Caco-2 (cell line): ENCODE measurements around the gene CNTNAP1. TPM values are rescaled to one million over a fixed set of nuclear protein-coding genes. Genes with fewer than 3 reads are reported as not detected.

ENCODE experiments used
- BruUV-seq: library from RNA; stranded (reverse); fragments of 400-500 nt; replicated peaks from 2 replicates; lab custom pipeline; 2021; lab: Mats Ljungman, UMichigan
- CTCF ChIA-PET: fragments of 300-600 bp; sonication (Branson Sonifier 250); formaldehyde crosslinking; loops from one replicate; lab custom pipeline; 2022; ENCODE audit warnings: antibody characterized with exemption; lab: Charles Lee
- POLR2A ChIA-PET: fragments of 300-600 bp; sonication (Branson Sonifier 250); formaldehyde crosslinking; loops from one replicate; lab custom pipeline; 2022; ENCODE audit warnings: antibody characterized with exemption; lab: Charles Lee
- DNase-seq, 2 experiments: peaks; one replicate each; pipeline versions ENCODE4 v3.0.0 to v3.0.0-alpha.2; 2020 to 2022
- H3K27me3 ChIP-seq: replicated peaks from 2 replicates; pipeline ENCODE4 v1.6.0; 2011; ENCODE audit warnings: low read length; ENCODE audit not compliant: control insufficient read depth, insufficient read depth
- H3K36me3 ChIP-seq: 2 replicates; pipeline ENCODE4 v1.5.1; 2011; ENCODE audit warnings: low read length; ENCODE audit not compliant: control insufficient read depth, insufficient read depth
- H3K4me1 ChIP-seq: fragments of 250-450 bp; sonication (Bioruptor Pico); 2 replicates; pipeline ENCODE4 v1.5.1; 2020; ENCODE audit warnings: mild to moderate bottlenecking
- H3K4me3 ChIP-seq: 2 replicates; pipeline ENCODE4 v1.5.1; 2011; ENCODE audit warnings: low read depth, mild to moderate bottlenecking, control low read depth, low read length
- H3K9me3 ChIP-seq: fragments of 250-450 bp; sonication (Bioruptor Pico); 2 replicates; pipeline ENCODE4 v1.5.1; 2020; ENCODE audit warnings: mild to moderate bottlenecking, moderate library complexity
- H3K27ac Mint-ChIP-seq: one replicate; pipeline ENCODE4 v1.8.0; 2022; ENCODE audit warnings: mixed read lengths; ENCODE audit not compliant: unreplicated experiment
- H3K27me3 Mint-ChIP-seq: one replicate; pipeline ENCODE4 v1.8.0; 2022; ENCODE audit warnings: mixed read lengths; ENCODE audit not compliant: insufficient read depth, unreplicated experiment
- H3K36me3 Mint-ChIP-seq: one replicate; pipeline ENCODE4 v1.8.0; 2022; ENCODE audit warnings: mild to moderate bottlenecking, mixed read lengths; ENCODE audit not compliant: insufficient read depth, unreplicated experiment
- H3K4me1 Mint-ChIP-seq: one replicate; pipeline ENCODE4 v1.8.0; 2022; ENCODE audit warnings: low read depth, mixed read lengths; ENCODE audit not compliant: unreplicated experiment
- H3K4me3 Mint-ChIP-seq: one replicate; pipeline ENCODE4 v1.8.0; 2022; ENCODE audit warnings: mild to moderate bottlenecking, moderate library complexity, mixed read lengths; ENCODE audit not compliant: unreplicated experiment
- H3K9me3 Mint-ChIP-seq: one replicate; pipeline ENCODE4 v1.8.0; 2022; ENCODE audit warnings: mixed read lengths; ENCODE audit not compliant: unreplicated experiment
- CTCF ChIP-seq, 2 experiments: fragments of 200-600 bp in 1 of 2; IDR thresholded peaks; 1 replicate in 1 of 2; 2 replicates in 1 of 2; pipeline versions ENCODE4 v1.5.1 to v1.8.0; 2011 to 2022; ENCODE audit warnings: antibody characterized with exemption in 1 of 2, control low read depth in 1 of 2, inconsistent platforms in 1 of 2, low read depth in 1 of 2, low read length in 1 of 2, mild to moderate bottlenecking in 1 of 2, moderate library complexity in 1 of 2; ENCODE audit not compliant: insufficient read depth in 1 of 2, severe bottlenecking in 1 of 2, unreplicated experiment in 1 of 2
- intact Hi-C: fragments of 100-400 bp; cut with micrococcal nuclease; formaldehyde crosslinking; loops from one replicate; pipeline ENCODE4 v1.10.0; 2022; ENCODE audit not compliant: unreplicated experiment
- total RNA-seq: library from RNA; stranded (reverse); gene quantifications from 2 replicates; pipeline ENCODE4 v1.2.3, GENCODE V29; 2022

Gene CNTNAP1
- total RNA-seq, 1 experiment from 2014 or later, result 7.2 TPM

- Mint-ChIP-seq H3K27ac (no peak overlapping the region), H3K4me3 (no peak overlapping the region), H3K36me3 (no peaks in the 10 kb centered on the region), H3K9me3 (no peaks in the 10 kb centered on the region), H3K27me3 (no peaks in the 10 kb centered on the region), H3K4me1 (peaks cover 8% of the 10 kb centered on the region)
- no peak for TF ChIP-seq CTCF (IDR thresholded peaks at IDR 0.05; ENCODE audit: insufficient read depth in 1 of 2, low read depth in 1 of 2, low read length in 1 of 2, severe bottlenecking in 1 of 2, unreplicated experiment in 1 of 2)
- H3K9me3 ChIP-seq, result no peaks in the 10 kb centered on the region
- ChIA-PET POLR2A (no interaction called here), CTCF (no interaction called here)
- no peak overlapping the region for H3K4me3 ChIP-seq
- no peak for DNase-seq
- H3K36me3 ChIP-seq, result no peaks in the 10 kb centered on the region
- peaks cover 12% of the 10 kb centered on the region for H3K4me1 ChIP-seq
- H3K27me3 ChIP-seq, result no peaks in the 10 kb centered on the region
- BruUV-seq, result no TSS peak
- intact Hi-C loops, result no loop called here
Measured at GRCh38 chr17:42684929-42685556, 2.7 kb downstream of the CNTNAP1 start.

- Histone ChIP-seq H3K4me1 (peaks cover 5% of the 10 kb centered on the region; the same call in 1 of the 2 replicates), H3K27me3 (no peaks in the 10 kb centered on the region), H3K9me3 (no peaks in the 10 kb centered on the region), H3K36me3 (no peaks in the 10 kb centered on the region), H3K4me3 (no peak overlapping the region)
- no peak overlapping the region for H3K4me3 Mint-ChIP-seq
- DNase-seq, result no peak
- ChIA-PET CTCF (no interaction called here), POLR2A (no interaction called here)
- no peak overlapping the region for H3K27ac Mint-ChIP-seq
- H3K27me3 Mint-ChIP-seq, result no peaks in the 10 kb centered on the region
- intact Hi-C loops, result no loop called here
- no peaks in the 10 kb centered on the region for H3K36me3 Mint-ChIP-seq
- no TSS peak for BruUV-seq
- TF ChIP-seq CTCF (IDR thresholded peaks at IDR 0.05; ENCODE audit: insufficient read depth in 1 of 2, low read depth in 1 of 2, low read length in 1 of 2, severe bottlenecking in 1 of 2, unreplicated experiment in 1 of 2), result no peak
- no peaks in the 10 kb centered on the region for H3K9me3 Mint-ChIP-seq
- peaks cover 8% of the 10 kb centered on the region for H3K4me1 Mint-ChIP-seq
Measured at GRCh38 chr17:42685831-42686230, 3.5 kb downstream of the CNTNAP1 start.

GRCh38 chr17:42686520-42687128, 4.3 kb downstream of the CNTNAP1 start:
- no peaks in the 10 kb centered on the region for H3K27me3 ChIP-seq
- DNase-seq, result no peak
- ChIA-PET CTCF (no interaction called here), POLR2A (no interaction called here)
- 0 out of 2 replicates have a peak, but pooled peaks cover 5% of the 10 kb centered on the region for H3K4me1 ChIP-seq
- no TSS peak for BruUV-seq
- Mint-ChIP-seq H3K27me3 (no peaks in the 10 kb centered on the region), H3K4me3 (no peak overlapping the region), H3K9me3 (no peaks in the 10 kb centered on the region), H3K27ac (no peak overlapping the region), H3K36me3 (no peaks in the 10 kb centered on the region), H3K4me1 (peaks cover 3% of the 10 kb centered on the region)
- no peak for TF ChIP-seq CTCF (IDR thresholded peaks at IDR 0.05; ENCODE audit: insufficient read depth in 1 of 2, low read depth in 1 of 2, low read length in 1 of 2, severe bottlenecking in 1 of 2, unreplicated experiment in 1 of 2)
- H3K36me3 ChIP-seq, result no peaks in the 10 kb centered on the region
- intact Hi-C loops, result no loop called here
- H3K4me3 ChIP-seq, result no peak overlapping the region
- no peaks in the 10 kb centered on the region for H3K9me3 ChIP-seq
